Spinal cord (tissue), 10 donors: ENCODE measurements around the gene ARHGEF11. TPM values are rescaled to one million over a fixed set of nuclear protein-coding genes. Genes with fewer than 3 reads are reported as not detected.
"Not testable (repeated sequence)": the region's sequence is repeated elsewhere in the genome, so short reads cannot be mapped to it uniquely, and the experiment has no call there.

Experiments used
- DNase-seq, 6 donors: peaks; one replicate each; pipeline versions ENCODE4 v3.0.0 to v3.0.0-alpha.2; 2013 to 2015; ENCODE audit warnings: low spot score in 6 of 6, low read depth in 4 of 6
- H3K27ac ChIP-seq: one replicate; pipeline ENCODE4 v1.5.1; 2013; ENCODE audit warnings: low read depth, low read length, control low read depth
- H3K27me3 ChIP-seq: one replicate; pipeline ENCODE4 v1.6.1; 2013; ENCODE audit warnings: low read length; ENCODE audit not compliant: control insufficient read depth, insufficient read depth
- H3K36me3 ChIP-seq: one replicate; pipeline ENCODE4 v1.6.1; 2013; ENCODE audit warnings: low read length; ENCODE audit not compliant: control insufficient read depth, insufficient read depth
- H3K4me1 ChIP-seq: one replicate; pipeline ENCODE4 v1.6.1; 2013; ENCODE audit warnings: low read length; ENCODE audit not compliant: control insufficient read depth, insufficient read depth
- H3K4me3 ChIP-seq: one replicate; pipeline ENCODE4 v1.5.1; 2013; ENCODE audit warnings: low read depth, low read length, control low read depth
- H3K9me3 ChIP-seq: one replicate; pipeline ENCODE4 v1.6.1; 2013; ENCODE audit warnings: low read length; ENCODE audit not compliant: control insufficient read depth, insufficient read depth
- WGBS: methylation state at CpG from one replicate; pipeline ENCODE4 v1.1.5; 2013; ENCODE audit warnings: missing lambda C conversion rate; ENCODE audit not compliant: insufficient coverage; 5-methylcytosine and 5-hydroxymethylcytosine counted together
- polyA plus RNA-seq, 2 donors: library from polyadenylated mRNA; unstranded; fragments of 120-200 nt; gene quantifications; one replicate each; pipeline ENCODE4 v1.2.1, GENCODE V29; 2013; ENCODE audit not compliant: insufficient read length in 2 of 2
- total RNA-seq, 2 donors: library from RNA; depleted of rRNA in 1 of 2; stranded (reverse); fragments of 120-200 nt in 1 of 2; fragments of >200 nt in 1 of 2; gene quantifications; one replicate each; pipeline versions ENCODE4 v1.2.3 to v1.2.4, GENCODE V29; 2013 to 2014
- donor health status: healthy.

Gene ARHGEF11
- total and polyA plus RNA-seq, 4 donors: 38.6 to 60.1 (median 47.8) TPM

DNA sequence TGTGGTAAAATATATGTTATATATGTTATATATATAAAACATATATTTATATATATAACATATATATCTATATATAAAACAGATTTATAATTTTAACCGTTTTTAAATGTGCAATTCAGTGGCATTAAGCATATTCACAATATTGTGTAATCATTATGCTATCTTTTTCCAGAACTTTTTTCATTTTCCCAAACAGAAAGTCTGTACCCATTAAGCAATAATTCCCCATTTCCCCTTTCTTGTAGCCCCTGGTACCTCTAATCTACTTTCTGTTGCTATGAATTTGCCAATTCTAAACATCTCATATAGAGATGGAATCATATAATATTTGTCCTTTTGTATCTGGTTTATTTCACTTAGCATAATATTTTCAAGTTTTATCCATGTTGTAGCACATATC is 10.7 kb upstream of the ARHGEF11 start:
- H3K27ac ChIP-seq: no peak overlapping the region
- H3K36me3 ChIP-seq: no peaks in the 10 kb centered on the region
- WGBS: no CpG with 5 or more reads among the region's 1 CpG
- H3K4me1 ChIP-seq: no peaks in the 10 kb centered on the region
- H3K27me3 ChIP-seq: no peaks in the 10 kb centered on the region
- H3K4me3 ChIP-seq: no peak overlapping the region
- peaks cover 4% of the 10 kb centered on the region for H3K9me3 ChIP-seq
- DNase-seq: no peak

DNA sequence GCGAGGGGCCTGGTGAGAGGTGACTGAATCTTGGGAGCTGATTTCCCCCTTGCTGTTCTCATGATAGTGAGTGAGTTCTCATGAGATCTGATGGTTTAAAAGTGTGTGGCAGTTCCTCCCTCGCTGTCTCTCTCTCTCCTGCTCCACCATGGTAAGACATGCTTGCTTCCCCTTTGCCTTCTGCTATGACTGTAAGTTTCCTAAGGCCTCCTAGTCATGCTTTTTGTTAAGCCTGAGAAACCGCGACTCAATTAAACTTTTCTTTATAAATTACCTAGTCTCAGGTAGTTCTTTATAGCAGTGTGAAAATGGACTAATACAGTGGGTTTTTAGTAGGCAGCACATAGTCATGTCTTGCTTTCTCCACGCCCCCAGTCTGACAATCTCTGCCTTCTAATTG is 10.2 kb upstream of the ARHGEF11 start:
- H3K4me1 ChIP-seq, H3K4me3 ChIP-seq, H3K9me3 ChIP-seq, H3K27ac ChIP-seq, H3K27me3 ChIP-seq, H3K36me3 ChIP-seq, DNase-seq: not testable (repeated sequence)
- no CpG with 5 or more reads among the region's 5 CpGs for WGBS

DNA sequence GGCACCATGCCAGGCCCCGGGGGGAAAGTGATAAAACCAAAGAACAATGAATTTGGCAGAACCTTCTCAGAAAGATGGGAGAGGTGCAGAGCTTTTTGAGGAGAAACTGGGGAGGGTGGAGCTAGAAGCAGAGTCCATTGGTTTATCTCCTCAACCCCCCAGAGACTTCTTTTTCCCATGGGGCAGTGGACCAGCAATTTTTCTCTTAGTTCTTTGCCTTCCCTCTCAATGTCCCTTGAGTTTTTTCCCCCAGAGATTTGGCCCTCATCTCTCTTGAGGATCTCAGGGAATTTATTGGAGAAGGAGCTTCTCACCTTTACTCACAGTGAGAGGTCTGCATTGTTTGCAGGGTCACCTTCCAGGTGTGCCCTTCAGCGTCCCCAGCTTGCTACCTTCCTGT is 5.3 kb upstream of the ARHGEF11 start:
- Histone ChIP-seq H3K27me3 (no peaks in the 10 kb centered on the region), H3K4me3 (no peak overlapping the region), H3K27ac (no peak overlapping the region), H3K36me3 (no peaks in the 10 kb centered on the region), H3K9me3 (no peaks in the 10 kb centered on the region), H3K4me1 (peaks cover 3% of the 10 kb centered on the region)
- 78% methylated on average over 1 of the region's 2 CpGs for WGBS
- DNase-seq: no peak

DNA sequence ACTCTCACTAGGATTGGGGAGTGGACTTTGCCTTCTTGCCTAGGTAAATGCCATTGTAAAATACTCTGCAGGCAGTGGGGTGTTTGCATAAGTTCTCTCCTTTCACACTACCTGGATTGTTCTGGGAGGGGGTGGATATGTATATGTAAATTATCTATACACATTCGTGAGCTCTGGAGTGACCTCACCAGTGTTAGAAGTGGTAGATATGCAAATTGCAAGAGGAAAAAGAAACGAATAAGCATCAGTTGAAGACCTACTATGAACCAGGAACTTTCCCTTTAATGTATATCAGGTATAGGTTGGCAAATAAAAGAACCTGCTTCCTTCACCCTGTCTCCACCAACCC is 1.5 kb upstream of the ARHGEF11 start:
- DNase-seq: no peak
- no peaks in the 10 kb centered on the region for H3K9me3 ChIP-seq
- H3K27me3 ChIP-seq: no peaks in the 10 kb centered on the region
- peaks cover 17% of the 10 kb centered on the region for H3K4me1 ChIP-seq
- no peak overlapping the region for H3K4me3 ChIP-seq
- WGBS: no CpG with 5 or more reads among the region's 2 CpGs
- no peaks in the 10 kb centered on the region for H3K36me3 ChIP-seq
- no peak overlapping the region for H3K27ac ChIP-seq

DNA sequence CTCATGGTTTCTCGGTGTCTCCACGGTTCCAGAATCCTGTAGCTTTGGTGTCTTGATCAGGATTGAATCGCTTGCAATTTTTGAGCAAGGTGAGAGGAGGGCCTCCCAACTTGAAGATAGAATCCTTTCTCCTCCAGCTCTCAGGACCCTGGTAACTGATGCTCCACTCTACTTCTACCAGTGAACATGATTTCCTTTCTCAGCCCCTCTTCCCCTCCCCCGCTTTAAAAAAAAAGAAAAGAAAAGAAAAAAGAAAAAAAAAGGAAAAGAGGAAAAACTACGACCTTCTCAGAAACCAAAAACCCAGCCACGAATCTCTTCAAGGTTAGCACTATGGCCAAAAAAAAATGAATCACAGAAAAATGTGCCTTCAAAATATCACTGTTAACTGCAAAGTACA is 1.2 kb downstream of the ARHGEF11 start:
- H3K27me3 ChIP-seq: no peaks in the 10 kb centered on the region
- no peaks in the 10 kb centered on the region for H3K36me3 ChIP-seq
- peak in 2 of 6 donors; percentile 15 to 33 for DNase-seq
- H3K9me3 ChIP-seq: no peaks in the 10 kb centered on the region
- WGBS: 0% methylated on average over 1 of the region's 6 CpGs
- no peak overlapping the region for H3K27ac ChIP-seq
- H3K4me1 ChIP-seq: peaks cover 17% of the 10 kb centered on the region
- peak overlapping the region; percentile 63 for H3K4me3 ChIP-seq

DNA sequence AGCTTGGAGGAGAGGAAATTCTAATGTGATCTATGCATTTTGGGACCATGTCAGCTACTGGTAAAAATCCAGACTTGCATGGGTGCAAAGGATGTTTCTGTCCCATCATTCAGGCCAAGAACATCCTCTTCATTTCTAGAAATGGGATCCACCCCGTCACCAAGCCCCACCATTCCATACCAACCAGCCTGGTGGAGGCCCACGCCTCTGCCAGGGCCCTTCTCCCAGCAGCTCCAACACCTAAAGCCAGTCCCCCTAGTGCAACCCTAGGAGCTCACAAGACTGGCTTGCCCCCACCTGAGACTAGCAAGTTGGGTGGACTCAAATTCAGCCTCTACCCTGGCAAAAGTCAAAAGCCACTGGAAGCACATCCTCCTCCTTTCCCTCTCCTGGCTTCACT is 1.9 kb downstream of the ARHGEF11 start:
- H3K4me1 ChIP-seq: peaks cover 17% of the 10 kb centered on the region

DNA sequence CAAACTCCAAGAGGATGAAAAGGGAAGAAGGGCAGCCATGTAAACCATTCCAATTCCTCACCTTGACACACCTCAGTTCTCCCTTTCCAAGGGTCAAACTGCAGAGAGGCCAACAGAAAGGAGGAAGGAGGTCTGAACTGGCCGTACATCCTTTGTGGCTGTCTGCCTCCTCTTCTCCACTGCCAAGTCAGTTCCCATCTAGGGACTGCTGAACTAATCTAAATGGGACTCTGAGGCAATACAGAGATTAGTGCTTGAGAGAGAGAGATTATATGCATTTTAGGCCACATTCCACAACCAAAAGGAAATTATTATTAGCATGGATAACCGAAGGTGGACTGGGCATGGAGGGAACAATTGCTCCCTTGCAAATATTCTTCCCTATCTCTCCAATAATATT is 2.7 kb downstream of the ARHGEF11 start:
- DNase-seq: no peak
- no peaks in the 10 kb centered on the region for H3K9me3 ChIP-seq

More for the DNA sequence above, 1.9 kb downstream of the ARHGEF11 start:
- no peaks in the 10 kb centered on the region for H3K9me3 ChIP-seq
- H3K27me3 ChIP-seq: no peaks in the 10 kb centered on the region
- no peak for DNase-seq
- H3K36me3 ChIP-seq: no peaks in the 10 kb centered on the region
- H3K27ac ChIP-seq: no peak overlapping the region
- H3K4me3 ChIP-seq: peak overlapping the region; percentile 63
- WGBS: 71% methylated on average over 2 of the region's 2 CpGs

DNA sequence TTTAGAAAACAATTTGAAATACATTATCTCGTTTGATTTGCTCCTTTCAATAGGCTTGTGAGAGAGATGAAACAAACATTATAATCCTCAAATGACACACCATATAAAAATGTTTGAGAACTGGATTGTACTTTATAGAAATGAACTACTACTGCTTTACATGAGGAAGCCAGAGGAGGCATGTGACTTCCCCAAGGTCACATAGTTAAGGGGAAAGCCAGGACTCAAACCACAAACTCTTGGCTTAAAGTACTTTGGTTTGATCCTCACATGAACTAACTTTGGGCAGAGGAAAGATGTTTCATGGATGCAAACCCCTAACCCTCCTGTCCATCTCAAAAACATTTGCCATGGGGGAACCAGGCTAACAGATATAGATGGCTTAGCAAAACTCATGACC is 4.7 kb downstream of the ARHGEF11 start:
- Histone ChIP-seq H3K4me1 (peaks cover 15% of the 10 kb centered on the region), H3K9me3 (no peaks in the 10 kb centered on the region), H3K27me3 (no peaks in the 10 kb centered on the region), H3K36me3 (no peaks in the 10 kb centered on the region), H3K27ac (no peak overlapping the region), H3K4me3 (no peak overlapping the region)
- no CpG with 5 or more reads among the region's 1 CpG for WGBS
- no peak for DNase-seq

More for the DNA sequence above, 2.7 kb downstream of the ARHGEF11 start:
- WGBS: no CpG with 5 or more reads among the region's 2 CpGs
- Histone ChIP-seq H3K4me1 (peaks cover 17% of the 10 kb centered on the region), H3K4me3 (peak overlapping the region; percentile 63), H3K27ac (no peak overlapping the region), H3K36me3 (no peaks in the 10 kb centered on the region), H3K27me3 (no peaks in the 10 kb centered on the region)

DNA sequence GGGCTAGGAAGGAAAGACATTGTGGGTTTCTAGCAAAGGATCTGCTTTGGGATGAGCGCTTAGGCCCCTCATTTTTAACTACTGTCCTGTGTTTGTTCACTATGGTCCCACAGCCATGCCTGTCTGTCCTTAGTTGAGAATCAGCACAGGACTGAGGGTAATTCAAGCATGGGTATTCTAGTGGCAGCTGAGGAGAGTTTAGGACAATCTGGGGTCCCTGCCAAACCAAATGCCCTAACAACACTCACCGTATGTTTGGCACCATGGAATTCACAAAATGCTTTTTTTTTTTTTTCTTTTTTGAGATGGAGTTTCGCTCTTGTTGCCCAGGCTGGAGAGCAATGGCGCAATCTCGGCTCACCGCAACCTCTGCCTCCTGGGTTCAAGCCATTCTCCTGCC is 10.4 kb downstream of the ARHGEF11 start:
- Histone ChIP-seq H3K36me3 (no peaks in the 10 kb centered on the region), H3K27ac (no peak overlapping the region), H3K4me3 (no peak overlapping the region), H3K4me1 (peaks cover 10% of the 10 kb centered on the region), H3K27me3 (no peaks in the 10 kb centered on the region), H3K9me3 (no peaks in the 10 kb centered on the region)
- WGBS: 80% methylated on average over 1 of the region's 6 CpGs
- no peak for DNase-seq

DNA sequence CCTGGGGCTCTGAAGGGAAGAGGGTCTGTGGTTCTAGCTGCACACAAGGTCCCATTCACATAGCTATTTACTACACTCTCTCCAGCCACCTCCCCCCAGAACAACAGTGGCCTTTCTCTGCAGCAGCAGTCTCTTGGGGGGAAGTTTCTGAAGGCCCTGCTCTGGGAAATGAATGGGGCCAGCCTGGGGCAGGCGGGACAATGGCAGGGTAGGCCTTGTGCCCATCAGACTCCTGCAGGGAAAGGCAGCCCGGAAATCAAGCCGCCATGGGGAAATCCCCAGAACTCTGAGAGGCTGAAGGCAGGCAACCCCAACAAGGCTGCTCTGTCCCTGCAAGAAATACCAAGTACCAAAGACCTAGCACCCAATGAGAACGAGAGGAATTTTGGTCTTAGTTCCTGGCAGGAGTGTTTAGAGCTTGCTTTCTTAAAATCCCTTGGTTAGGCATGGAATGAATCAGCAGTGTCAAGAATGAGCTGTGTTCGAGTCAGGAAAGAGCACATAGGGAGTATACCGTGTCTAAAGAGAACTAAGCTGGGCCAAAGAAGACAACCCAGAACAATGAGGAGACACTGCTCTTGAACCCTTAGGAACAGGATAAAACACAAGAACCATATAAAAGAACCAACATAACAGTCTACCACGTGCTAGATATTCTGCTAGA is 11.3 kb downstream of the ARHGEF11 start:
- peaks cover 10% of the 10 kb centered on the region for H3K4me1 ChIP-seq
- no peaks in the 10 kb centered on the region for H3K36me3 ChIP-seq
- peak overlapping the region; percentile 78 for H3K27ac ChIP-seq
- WGBS: 38% methylated on average over 4 of the region's 7 CpGs
- peak in 3 of 6 donors; percentile 13 to 71 (median 51) for DNase-seq
- H3K27me3 ChIP-seq: no peaks in the 10 kb centered on the region
- H3K4me3 ChIP-seq: no peak overlapping the region
- H3K9me3 ChIP-seq: no peaks in the 10 kb centered on the region
